ENCODE results near the gene SLC1A5.

SLC1A5 gene

DNA sequence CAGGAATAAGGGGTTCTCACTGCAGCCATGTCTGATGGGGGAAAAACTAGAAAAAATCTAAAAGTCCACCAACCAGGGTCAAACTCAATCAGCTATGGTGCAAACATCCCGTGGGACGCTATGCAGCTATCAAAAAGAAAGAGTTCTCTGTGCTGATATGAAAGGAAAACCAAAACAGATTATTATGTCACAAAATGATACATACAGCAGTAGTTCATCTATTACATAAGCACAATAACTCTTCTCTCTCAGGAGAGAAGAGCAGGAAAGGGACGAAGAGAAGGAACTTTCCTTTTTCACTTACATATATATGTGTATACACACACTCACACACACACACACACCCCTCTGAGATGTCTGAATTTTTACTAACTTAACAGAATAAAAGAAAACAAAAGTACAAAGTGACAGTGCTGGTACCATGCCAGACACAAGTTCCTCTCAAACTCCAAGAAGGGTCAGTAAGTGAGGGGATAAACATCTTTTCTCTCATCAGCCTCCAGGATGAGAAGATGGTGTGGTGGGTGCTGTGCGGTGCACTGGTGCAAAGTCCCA is 45.4 kb downstream of the SLC1A5 start:
- DNase-seq (ENCODE audit: low read depth): no peak

DNA sequence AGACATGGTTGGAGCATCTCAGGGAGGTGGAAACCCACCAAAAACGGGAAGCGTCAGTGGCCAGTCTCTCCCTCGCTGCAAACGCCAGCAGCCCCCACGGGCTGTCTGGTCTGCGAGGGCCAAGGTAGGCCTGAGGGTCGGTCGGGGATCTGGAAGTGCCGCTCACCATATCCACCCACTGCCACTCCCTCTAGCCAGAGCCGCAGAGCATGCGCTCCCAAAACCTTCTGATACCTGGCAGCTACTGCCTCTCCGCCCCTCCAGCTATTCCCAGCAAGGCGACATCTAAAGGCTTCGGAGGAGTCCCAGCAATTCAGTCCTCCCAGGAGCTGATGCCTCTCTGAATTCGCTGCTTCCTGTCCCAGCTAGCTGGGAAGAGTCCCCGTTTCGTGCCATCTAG is 46.9 kb downstream of the SLC1A5 start:
- no peak for DNase-seq (ENCODE audit: low read depth)

DNA sequence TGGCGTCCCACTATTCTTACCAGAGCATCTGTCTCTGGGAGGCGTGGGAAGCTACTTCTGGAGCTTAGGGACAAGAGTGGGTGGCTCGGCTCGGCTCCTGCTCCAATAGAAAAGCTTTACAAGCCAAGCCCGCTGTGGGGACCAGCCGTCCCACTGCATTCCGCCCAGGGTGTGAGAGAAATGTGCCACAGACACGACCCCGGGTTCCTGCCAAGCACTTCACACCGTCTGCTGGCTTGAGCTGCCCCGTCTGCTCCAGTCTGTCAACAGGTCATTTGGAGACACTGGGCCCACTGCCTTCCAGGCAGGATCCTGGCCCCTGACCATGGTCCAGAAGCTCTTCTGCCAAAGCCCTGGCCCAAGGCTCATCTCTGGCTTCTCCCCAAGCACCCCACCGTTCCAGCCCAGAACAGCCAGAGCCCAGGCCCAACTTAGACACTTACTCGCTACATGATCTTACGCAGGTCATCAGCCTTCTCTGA is 49.1 kb downstream of the SLC1A5 start:
- DNase-seq (ENCODE audit: low read depth): no peak

DNA sequence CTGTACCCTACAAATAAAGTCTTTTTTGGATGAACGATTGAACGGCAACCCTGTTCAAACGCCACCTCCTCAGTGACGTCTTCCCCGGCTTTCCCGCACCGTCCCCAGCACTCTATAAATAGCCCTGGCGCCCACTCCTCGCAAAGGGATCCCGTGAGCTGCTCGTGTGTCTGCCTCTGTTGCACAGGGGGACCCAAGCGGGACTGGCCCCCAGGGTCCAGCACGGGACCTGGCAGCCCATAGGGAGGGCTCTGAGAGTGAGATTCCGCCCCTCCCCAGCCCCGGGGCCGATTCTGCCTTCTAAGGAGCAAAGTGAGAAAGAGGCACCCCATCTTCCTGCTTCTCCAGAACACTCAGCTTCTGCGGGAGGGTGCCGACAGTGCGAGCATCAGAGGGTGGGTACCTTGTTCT is 50.6 kb downstream of the SLC1A5 start:
- no peak for DNase-seq (ENCODE audit: low read depth)

DNA sequence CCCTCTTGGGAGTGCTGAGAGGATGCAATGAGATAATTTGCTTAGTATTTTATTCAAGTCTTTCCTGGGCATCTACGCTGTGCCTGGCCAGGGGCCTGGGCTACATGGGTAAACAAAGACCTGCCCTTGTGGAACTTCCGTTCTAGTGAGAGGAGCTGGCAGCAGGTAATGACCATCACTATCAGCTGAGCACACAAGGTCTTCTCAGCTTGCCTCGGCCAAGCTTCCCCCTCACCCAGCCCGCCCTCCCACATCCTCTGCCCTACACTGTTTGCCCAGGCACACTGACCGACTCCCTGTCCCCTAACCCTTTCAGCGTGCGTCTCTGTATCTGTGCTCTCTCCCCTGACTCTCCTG is 51.1 kb downstream of the SLC1A5 start:
- no peak for DNase-seq (ENCODE audit: low read depth)

DNA sequence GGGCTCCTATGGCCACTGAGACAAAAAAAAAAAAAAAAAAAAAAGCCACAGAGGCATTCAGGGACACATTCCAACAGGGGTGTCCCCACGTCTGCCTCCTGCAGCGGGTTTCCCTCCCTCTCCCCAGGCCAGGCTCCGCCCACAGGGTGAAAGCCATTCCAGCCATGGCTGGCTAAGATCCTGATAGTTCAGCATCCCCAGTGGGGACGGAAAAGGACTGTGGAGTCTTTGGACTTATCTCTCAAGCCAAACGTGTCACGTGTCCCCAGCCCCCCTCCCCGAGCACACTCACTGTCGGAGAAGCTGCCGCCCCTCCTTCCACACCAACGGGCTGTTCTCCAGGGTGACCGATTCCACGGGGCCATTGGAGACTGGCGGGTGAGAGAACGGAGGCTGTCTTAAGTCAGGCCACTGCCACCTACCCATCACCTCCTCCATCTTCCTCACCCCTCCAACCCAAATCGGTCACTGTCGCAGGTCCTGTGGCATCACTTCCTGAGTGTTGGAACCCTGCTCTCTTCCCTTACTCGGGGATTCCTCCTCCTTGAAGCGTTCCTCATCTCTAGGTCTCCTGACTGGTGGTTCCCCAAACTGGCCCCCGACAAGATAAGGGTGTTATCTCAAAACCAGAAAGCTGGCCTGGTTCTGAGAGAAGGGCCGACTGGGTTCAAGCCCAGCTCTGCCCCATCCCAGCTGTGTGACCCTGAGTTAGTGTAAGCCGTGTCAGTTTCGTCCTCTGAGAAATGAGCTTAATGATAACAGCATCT is 51.7 kb downstream of the SLC1A5 start:
- DNase-seq (ENCODE audit: low read depth): no peak

DNA sequence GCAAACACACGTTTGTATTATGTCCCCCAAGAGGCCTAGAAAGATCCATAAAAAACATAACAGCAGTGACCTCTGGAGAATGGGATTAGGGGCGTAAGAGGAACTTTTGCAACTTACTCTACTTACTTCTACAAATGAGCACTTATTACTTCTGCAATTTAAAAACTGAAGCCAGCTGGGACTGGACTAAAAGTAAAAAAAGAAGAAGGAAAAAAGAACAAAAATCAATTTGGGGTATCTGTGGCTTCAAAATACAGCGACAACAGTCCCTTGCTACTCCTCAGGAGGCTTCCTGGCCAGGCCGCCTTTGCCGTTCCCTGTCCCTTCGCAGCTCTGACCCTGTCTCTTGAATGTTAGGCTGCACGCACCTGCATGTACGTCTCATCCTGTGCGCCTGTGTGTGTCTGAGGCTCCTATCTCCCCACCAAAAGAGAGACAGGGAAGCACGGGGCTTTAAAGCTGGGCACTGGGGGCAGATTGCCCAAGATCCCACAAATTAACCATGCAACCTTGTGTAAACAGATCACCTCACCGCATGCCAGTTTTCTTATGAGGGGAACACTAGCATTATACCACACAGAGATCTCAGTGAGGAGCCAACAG is 54.6 kb downstream of the SLC1A5 start:
- DNase-seq (ENCODE audit: low read depth): no peak

DNA sequence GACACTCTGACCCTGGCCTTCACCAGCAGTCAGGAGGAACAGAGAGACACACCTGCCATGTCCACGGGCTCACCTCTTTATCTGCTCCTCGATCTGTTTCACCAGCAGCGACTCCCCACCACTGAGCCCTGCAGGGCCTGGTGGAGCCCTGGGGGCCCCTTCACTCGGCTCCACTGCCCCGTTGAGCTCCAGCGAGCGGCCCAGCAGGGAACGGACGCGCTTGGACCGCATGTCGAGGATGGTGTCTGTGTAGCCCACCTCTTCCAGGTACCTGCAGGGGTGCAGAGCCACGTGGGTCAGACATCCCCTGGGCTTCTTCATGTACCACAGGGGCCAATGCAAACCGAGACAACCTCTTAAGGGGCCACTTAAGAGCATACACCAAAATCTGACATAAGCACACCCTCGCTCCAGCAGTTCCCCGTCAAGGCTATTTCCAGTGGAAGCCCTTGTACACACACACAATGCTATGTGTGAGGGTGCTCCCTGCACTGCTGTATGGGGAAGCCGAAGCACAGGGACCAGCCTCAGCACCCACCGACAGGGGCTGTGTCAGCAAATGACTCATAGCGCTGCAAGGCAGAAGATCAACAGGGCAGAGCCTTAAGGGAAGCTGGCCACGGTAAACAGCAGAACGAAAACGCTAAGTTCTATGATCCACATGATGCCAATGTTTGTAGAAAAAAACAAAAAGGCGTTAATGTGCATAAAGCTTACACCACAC is 55.3 kb downstream of the SLC1A5 start:
- DNase-seq (ENCODE audit: low read depth): no peak

DNA sequence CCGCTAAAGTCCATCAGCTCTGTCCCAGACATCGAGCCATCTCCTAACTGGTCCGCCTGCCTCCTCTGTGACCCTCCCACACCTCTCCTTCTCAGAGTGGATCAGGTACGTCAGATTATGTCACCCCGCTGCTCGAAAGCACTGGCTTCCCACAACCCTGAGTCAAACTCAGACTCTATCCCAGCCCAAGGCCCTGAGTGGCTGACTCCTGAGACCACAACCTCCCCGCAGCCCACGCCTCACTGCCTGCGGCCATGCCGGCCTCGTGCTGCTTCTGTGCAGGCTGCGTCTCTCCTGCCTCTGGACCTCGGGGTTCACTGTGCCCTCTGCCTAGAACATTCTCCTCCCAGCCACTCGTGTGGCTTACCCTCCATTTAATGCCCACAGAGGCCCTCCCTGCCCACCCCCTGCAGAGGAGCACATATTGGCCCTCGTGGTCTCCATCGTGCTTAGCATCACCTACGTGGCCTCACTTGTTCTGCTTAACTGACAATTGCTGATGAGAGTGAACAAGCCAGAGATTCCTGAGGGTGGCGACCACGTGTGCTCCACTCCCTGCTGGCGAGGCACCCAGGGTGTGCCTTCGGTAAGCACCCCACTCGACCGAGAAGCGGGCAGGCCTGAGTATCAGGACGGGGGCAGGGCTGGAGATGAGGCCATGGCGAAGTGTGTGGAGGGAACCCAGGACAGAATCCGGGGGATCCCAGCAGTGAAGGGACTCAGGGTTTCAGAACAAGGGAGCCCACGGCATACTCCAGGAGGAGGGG is 56.0 kb downstream of the SLC1A5 start:
- DNase-seq (ENCODE audit: low read depth): no peak

DNA sequence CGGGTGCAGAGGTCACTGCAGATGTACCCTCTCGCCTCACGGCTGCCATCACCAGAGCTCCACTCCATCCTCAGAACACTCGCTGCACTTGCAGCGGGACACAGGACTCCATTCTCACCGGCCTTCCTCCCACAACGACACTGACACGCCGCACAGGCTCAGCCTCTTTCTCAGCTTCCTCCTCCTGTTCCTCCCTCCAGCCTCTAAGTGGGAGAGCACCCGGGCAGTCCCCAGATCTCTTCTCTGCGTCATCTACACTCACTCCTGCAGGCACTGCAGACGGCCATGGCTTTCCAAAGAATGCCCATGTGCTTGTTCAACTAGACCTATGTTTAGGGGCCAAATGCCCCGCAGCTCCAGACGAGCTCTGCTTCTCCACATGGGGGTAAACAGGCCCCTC is 56.8 kb downstream of the SLC1A5 start:
- no peak for DNase-seq (ENCODE audit: low read depth)

DNA sequence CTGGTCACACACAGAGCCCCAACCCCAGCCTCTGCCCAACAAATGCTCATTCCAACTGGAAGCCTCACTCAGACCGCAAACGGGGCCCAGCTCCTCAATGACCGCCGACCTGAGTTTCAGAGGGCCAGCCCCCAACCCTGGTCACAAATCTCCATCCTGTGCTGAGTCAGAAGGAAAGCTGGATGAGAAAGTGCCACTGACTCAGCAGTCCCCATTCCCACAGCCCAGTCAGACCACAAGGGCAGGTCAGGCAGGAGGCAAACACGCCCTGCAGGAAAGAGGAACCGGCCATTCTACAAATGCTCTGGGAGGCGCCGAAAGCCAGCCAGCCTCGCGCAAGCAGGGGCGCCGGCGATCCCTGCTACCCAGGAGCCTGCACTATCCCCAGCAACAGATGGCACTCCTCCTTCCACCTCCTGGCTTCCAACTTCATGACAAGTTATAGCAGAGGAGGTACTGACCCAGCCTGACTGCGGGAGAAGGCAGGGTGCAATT is 57.3 kb downstream of the SLC1A5 start:
- peak; percentile 92 for DNase-seq (ENCODE audit: low read depth)

DNA sequence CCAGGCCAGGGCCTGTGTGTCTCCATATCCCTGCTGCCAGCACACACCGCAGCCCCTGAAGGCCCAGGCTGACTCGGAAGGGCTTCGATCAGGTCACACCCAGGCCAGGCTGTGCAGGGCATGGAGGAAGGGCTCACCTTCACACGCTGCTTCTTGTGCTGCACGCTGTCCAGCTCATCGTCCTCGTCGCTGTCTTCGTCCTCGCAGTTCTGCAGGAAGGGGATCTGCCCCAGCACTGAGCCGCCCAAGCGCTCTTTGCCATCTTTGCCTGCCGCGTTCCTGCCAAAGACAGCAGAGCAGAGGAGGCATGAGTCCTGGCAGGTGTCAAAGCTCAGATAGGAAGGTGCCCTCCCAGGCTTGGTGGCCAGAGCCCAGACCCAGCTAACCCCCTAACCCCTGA is 57.8 kb downstream of the SLC1A5 start:
- DNase-seq (ENCODE audit: low read depth): no peak

DNA sequence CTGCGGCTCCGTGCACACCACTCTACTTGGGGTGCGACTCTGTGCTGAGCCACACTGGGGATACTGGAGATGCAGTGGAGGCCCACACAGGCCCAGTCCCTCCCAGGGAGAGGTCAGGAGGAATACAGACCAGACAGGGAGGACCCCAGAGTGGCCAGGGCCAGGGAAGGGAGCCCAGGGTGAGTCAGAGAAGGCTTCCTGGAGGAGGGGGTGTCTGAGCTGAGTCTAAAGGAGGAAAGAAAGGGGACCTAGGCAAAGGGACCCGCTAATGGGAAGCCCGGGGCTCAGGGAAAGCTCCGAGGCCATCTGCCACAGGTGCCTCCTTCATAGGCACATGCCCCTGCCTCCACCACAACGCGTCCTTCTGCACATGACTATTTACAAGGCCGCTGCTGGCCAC is 58.2 kb downstream of the SLC1A5 start:
- no peak for DNase-seq (ENCODE audit: low read depth)

DNA sequence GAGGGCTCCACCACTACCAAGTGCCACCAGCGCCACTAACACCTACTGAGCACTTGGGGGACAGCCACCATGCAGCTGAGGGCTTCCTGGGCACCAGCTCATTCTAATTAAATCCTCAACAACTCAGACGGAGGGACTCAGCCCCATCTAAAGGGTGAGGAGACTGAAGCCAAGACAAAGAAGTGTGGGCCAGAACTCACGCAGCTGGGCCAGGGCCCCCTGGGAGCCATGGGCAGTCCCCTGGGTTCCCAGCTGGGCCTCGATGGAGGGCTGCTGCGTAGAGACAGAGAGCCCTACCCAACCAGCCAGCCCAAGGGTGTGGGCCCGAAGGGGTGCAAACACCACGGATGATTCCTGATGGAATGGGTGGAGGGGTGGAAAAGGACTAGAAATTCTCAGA is 58.7 kb downstream of the SLC1A5 start:
- DNase-seq (ENCODE audit: low read depth): no peak

DNA sequence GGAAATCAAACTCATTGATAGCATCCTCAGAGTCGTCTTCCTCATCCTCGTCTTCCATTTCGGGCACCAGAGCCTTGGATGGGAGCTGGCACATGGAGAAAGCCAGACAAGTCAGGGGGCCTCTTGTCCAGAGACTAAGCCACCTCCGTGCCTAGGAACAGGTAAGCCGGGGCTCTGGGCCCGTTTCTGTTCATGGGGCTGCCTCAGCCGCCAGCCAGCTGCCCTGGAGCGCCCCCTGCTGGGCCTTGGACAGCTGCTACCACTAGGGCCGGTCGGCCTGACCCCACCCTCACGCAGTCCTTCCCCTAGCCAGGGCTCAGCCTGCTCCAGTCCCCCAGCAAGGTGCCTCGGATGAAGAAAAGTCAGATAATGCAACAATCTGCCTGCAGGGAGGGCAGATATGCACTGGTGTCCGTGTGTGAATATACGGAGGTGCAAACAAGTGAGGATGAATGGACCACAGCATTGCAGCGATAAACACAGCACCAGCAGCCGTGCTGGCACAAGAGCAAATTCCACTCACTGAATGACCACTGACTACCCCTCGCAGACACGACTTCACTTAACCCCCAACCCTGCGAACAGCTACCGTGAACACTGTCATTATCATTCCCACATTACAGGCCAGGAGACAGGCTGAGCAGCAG is 59.6 kb downstream of the SLC1A5 start:
- no peak for DNase-seq (ENCODE audit: low read depth)

DNA sequence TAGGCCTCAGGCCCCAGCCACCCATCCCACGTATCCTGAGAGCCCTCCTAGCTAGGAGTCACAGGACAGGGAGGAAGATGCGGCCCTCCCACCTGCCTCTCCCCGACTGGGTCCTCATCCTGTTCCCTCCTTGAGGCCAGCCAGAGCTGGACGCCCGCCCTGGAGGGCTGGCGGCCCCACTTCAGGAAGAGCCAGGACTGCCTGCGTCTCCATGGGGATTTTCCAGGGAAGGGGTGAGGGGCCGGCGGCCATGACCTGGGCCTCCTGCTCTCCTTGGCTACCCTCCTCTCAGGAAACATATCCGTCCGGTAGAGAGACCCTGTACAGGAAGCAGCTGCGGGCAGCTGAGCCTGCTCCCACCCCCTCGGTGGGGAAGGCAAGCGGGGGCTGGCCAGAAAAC is 60.2 kb downstream of the SLC1A5 start:
- DNase-seq (ENCODE audit: low read depth): no peak

DNA sequence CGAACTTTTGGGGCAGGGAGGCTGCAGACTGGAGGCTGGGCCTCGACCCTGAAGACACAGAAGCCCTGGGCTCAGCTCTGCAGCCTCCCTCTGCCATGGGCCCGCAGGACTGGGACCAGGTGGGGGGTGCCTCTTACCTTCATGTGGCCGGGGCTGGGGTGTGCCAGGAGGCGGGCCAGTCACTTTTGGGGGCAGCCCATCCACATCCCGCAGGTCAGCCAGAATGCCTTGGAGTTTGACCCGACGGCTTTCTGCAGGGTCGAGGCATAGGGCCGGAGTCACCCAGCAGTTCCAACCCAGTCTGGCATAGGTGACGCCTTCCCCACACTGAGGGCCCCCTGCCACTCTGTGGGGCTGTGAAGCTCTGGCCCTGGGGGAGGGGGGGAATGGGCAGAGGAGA is 60.6 kb downstream of the SLC1A5 start:
- DNase-seq (ENCODE audit: low read depth): no peak

DNA sequence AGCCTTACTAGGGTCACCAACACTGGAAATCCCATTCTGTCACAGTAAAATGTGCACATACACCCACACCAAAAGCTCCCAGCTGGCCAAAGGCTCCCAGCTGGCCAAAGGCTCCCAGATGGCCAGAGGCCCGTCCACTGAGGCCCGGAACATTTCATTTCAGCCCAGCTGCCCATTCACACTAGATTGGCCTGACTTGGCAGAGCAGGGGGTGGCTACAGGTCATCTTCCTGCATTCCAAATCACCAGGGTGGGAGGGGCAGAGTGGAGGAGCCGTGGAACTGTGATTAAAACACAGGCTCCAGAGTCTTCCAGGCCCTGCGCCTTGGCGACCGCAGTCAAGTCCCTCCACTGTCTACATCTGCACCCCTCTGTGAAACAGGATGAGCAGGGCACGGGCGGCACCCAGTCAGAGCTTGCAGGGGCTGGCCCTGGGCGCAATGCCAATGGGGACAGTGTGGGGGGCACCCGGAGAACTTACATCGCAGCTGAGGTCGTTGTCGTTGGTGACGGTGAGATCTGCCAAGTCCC is 61.4 kb downstream of the SLC1A5 start:
- DNase-seq (ENCODE audit: low read depth): no peak

DNA sequence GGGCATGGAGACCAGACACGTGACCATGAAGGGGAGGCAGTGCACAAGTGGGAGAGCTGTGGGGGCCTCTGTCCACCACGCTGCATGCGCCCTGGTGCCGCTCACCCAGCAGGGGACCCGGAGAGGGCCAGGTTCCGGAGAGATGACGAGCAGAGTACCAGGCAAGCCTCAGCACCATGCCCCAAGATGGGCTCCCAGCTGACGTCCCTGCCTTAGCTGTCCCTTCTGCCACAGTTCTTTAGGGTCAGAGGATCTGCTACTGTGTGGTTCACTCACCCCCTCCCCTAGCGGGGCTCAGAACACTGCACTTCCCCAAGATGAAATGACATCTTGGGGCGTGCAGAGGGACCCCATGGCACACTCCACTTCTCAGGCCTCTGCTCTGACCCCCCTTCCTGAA is 61.8 kb downstream of the SLC1A5 start:
- DNase-seq (ENCODE audit: low read depth): no peak

DNA sequence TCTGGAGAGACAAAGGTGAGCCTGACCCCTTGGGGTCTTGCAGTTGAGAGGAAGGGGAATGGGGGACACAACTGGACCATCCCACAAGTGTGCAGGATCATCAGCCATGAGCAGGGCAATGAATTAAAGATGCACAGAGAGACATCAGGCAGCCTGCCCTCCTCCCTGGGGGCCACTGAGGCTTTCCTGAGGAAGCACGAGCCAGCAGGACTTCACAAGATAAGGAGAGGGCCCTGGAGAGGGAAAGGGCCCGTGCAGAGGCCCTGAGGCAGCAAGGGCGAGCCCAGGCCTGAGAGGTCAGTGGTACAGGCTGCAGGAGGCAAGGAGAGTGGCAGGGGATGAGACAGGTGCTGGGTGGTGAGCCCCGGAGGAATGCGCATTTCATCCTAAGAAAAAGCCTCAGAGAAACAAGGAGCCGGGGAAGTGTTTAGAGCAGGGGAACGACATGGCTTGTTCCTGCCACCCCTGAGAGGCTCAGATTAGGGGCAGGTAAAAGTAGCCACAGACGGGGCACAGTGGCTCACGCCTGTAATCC is 62.5 kb downstream of the SLC1A5 start:
- DNase-seq (ENCODE audit: low read depth): no peak
